GDM1 (cell line): Measurements from ENCODE around the gene ZSCAN18.

ENCODE experiments used
- DNase-seq: peaks from one replicate; lab custom pipeline; 2025; lab: John Stamatoyannopoulos, UW

The ZSCAN18 gene

DNA sequence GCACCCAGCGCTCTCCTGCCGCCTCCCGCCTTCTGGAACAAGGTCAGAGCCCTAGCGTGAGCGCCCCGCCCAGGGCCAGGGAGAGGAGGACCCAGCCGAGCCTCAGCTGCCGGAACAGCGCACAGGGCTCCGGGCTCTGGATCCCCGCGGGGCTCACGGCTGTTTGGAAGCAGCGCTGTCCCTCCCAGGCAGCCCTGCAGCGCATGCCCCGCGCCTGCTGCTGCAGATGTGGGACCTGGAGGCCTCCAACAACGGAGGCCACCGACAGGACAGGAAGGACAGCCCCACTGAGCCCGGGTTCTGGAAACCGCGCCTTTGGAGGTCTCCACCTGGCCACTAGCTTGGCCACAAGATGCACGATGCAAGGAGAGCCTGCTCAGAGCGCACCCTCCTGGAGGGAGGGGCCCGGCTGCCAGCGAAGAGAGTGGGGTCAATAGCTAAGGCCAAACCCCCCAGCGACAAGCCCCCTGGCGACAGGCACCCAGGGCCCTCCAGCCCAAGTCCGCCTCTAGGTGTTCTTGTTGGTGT, 12.6 kb downstream of the ZSCAN18 start:
- no peak for DNase-seq

DNA sequence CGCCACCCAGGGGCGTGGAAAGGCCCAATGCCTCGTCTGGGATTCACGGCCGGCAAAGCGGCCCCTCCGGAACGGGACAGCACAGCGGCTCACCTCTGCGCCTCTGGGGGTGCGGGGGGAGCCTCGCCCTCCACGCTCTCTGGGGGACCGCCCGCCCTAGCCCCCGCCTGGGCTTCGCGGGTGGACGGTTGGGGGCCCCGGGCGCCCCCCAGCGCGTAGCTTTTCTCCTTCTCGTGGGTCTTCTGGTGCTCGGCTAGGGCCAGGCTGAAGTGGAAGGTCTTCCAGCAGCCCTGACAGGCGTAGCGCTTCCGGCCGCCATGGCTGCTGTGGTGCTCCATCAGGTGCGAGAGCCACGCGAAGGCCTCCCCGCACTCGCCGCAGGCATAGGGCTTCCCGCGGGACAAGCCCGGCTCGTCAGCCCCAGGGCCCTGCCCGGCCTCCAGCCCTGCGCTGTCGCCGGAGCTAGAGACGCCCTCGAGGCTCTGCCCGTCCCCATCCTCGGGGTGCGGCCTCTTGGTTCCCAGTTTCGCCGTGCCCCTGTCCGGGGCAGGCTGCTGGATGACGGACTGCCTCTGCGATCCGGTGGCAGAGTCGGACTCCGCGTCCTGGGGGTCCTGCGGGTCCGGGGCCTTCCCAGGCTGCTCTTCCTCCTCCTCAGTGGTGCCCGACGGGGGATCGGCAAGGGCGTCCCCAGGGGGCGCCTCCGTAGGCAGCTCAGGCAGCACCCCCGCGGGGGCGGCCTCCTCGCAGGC, 13.3 kb downstream of the ZSCAN18 start:
- DNase-seq: no peak

DNA sequence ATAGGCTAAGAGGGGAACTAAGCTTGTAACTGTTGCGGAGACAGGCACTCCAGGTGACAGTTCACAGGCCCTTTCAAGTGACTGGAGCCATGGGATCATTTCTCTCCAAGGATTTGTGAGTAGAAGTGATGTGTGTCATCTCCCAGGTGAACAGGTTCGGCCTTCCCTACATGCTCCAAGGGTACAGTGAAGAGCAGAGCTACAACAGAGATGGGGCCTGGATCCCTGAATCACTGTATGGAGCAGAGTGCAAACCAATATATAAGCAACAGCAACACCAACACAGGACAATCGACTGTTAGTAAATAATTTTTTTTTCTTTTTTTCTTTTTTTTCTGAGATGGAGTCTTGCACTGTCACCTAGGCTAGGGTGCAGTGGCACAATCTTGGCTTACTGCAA, 15.0 kb downstream of the ZSCAN18 start:
- DNase-seq: no peak

DNA sequence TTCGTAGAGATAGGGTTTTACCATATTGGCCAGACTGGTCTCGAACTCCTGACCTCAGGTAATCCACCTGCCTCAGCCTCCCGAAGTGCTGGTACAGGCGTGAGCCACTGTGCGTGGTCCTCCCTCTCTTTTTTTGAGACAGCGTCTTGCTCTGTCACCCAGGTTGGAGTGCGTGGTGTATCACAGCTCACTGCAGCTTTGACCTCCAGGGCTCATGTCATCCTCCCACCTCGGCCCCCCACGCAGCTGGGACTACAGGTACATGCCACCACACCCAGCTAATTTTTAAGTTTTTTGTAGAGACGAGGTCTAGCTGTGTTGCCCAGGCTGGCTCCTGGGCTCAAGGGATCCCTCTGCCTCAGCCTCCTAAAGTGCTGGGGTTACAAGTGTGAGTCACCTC, 18.2 kb downstream of the ZSCAN18 start:
- no peak for DNase-seq

GRCh38 chr19:58067240-58067912, 30.7 kb downstream of the ZSCAN18 start:
- DNase-seq: no peak

- DNase-seq: no peak
Observed at GRCh38 chr19:58063712-58064111, 34.3 kb downstream of the ZSCAN18 start.

- no peak for DNase-seq
Observed at GRCh38 chr19:58060231-58060630, 37.8 kb downstream of the ZSCAN18 start.

DNA sequence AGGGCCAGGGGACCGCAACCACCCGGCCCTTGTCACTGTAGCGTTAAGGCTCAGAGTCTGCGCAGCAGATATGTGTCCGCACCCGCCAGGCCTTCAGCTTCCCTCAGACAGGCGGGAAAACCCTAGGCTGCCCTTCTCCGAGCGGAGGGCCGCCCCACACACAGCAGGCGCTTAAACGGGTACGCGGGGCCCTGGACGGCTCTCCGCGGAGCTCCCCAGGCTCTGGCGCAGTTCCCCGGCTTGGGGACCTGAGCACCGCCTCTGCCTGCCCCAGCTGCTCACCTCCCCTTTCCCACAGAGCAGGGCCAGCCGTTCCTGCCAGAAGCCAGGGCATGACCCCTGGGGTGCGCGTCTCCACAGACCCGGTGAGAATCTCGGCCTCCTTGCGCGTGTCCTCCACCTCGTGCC, 38.4 kb downstream of the ZSCAN18 start:
- no peak for DNase-seq

- no peak for DNase-seq
Observed at GRCh38 chr19:58059003-58059670, 38.9 kb downstream of the ZSCAN18 start, which contains the start of gene ZNF135. ZNF135 (plus strand) TSS chr19:58059282; CDS start chr19:58060003, 721 bp downstream.

DNA sequence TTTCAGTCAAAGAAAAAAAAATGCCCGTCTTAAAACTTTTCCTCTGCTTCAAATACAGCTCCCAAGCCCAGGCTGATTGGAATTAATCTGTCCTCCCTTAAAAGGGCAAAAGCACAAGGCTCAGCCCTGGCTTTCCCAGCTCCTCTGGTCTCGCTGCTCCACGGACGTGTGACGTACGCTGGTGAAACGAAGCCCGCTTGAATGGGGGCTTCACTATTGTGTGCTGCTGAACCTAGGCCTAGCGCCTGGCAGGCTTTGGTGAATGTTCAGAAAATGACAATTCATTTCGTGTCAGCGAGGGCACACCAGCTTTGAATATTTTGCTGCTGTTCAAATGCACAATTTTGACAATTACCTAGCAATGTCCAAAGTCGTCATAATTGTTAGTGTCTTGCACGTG, 39.6 kb downstream of the ZSCAN18 start:
- DNase-seq: no peak

DNA sequence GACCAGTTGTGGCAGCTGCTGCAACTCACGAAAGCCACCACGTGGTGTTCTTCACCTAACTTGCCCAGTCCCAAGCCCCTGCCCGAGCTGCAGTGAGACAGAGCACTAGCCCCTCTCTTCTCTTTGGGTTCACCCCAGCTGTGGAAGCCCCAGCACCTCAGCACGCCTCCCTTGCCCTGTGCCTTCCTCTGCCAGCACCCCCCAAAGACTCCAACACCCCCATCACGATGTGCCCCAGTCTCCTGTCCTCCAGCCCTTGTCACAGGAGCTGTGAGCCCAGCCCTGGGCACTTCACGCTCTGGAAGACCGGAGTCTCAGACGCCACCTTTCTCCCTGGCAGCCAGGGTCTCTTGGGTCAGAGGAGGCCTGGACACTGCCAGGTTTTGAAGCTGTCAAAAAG, 41.2 kb downstream of the ZSCAN18 start:
- no peak for DNase-seq

DNA sequence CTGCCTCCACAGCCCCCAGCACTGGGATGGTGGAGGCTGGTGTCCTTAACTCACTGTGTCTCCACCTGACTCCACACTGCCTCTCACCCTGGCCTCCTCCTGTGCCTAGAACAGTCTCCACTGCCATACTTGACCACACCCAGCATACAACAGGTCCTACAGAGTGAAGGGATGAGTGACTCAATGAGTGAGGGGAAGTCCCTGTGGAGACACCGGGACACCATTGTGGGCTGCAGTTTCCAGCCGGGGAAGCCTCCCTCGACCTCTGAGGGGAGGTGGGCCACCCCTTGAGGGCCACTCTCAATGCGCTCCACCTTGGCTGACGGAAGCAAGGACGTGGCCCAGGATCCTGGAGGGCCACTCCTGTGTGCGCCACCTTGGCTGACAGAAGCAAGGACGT, 41.8 kb downstream of the ZSCAN18 start:
- no peak for DNase-seq

DNA sequence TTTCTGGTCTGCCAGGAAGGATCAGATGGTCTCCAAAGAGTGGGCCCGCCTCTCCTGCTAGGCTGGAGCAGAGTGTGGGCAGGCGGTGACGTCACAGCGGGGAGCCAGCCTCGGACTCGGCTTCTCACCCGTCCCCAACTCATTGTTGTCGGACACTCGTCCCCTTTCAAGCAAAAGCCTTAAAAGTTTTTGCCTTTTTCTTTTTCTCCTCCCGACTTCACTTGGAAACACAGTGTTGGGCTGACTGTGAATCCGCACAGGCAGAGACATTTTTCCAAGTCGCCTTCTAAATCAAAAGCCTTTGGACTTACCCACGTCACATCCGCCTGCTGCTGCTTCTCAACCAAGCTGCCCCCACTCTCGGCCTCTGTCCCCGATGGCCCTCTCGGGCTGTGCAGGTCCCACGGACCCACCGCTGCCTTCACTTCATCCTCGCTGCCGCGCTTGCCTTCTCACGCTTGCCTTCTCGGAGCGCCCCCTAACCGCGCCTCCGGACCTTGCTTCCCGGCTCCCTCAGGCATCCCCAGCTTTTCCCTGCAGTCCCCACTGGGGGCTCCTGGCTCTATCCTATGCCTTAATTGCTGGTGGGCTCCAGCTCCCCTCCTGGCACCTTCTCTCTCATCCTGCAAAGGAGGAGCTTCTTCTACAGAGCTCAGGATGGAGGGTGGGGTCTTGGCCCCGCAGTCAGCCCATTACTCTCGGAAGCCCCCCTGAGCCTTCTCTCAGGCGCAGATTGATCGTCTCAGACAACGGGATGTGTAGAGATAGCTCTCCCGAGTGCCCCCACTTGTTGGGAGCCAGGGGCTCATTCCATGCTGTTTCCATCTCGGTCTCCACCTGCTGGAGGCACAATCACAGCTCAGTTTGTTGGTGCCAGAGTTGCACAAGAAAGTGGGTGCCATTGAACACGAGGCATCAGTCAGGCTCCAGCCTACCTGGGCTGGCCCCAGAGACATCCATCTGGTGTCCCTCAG, 42.8 kb downstream of the ZSCAN18 start:
- DNase-seq: no peak

DNA sequence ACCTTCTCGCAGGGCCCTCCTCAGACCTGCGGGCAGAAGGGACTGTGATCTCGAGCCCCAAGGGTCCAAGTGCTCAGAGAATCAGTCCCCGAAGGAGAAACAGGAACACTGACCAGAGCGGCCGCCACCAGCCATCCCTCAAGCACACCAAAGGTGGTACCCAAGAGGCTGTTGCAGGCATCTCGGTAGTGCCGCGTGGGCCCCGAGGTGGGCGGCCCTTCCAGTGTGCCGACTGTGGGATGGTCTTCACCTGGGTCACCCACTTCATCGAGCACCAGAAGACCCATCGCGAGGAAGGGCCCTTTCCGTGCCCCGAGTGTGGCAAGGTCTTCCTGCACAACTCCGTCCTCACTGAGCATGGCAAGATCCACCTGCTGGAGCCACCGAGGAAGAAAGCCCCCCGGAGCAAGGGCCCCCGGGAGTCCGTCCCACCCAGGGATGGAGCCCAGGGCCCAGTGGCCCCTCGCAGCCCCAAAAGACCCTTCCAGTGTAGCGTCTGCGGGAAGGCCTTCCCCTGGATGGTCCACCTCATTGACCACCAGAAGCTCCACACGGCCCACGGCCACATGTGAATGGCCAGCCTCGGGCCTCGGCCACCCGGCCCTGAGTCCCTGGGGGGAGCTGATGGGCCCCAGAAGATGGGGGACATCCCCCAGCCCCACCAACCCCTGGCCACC, 44.4 kb downstream of the ZSCAN18 start:
- DNase-seq: no peak

GRCh38 chr19:58052256-58052655, 45.8 kb downstream of the ZSCAN18 start:
- DNase-seq: no peak

GRCh38 chr19:58047672-58048071, 50.4 kb downstream of the ZSCAN18 start:
- no peak for DNase-seq

GRCh38 chr19:58046856-58047255, 51.2 kb downstream of the ZSCAN18 start:
- DNase-seq: no peak

DNA sequence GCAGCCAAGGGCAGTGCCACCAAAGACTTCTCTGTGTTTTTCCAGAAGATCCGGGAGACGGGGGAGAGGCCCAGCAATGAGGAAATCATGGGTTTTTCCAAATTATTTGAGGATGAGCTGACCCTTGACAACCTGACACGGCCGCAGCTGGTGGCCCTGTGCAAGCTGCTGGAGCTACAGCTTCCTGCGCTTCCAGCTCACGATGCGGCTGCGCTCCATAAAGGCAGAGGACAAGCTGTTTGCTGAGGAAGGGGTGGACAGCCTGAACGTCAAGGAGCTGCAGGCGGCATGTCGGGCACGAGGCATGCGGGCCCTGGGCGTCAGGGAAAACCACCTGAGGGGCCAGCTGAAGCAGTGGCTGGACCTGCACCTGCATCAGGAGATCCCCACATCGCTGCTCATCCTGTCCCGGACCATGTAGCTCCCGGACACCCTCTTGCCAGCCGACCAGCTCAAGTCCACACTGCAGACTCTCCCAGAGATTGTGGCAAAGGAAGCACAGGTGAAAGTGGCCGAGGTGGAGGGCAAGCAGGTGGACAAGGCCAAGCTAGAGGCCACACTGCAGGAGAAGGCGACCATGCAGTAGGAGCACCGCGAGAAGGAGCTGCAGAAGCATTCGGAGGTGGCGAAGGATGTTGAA, 52.5 kb downstream of the ZSCAN18 start:
- no peak for DNase-seq

GRCh38 chr19:58044886-58045285, 53.1 kb downstream of the ZSCAN18 start:
- DNase-seq: no peak

DNA sequence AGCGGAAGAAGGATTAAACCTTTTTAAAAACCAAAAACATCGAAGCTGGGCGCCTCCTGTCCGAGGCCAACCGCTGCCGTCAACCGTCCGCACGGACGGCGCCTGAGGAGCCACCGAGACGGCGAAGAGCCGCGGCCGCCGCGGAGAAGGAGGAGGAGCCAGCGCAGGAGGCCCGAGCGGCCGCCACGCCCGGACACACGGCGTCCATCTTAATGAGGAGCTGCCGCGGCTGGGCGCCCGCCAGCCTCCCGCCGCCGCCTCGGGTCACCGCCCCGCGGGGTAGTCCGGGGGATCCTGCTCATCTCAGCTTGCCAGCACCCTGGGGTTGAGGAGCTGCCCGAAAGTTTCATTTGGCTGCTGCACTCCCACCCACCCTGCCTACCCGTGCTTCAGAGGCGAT, 53.6 kb downstream of the ZSCAN18 start:
- no peak for DNase-seq
